Ishikawa (cell line): ENCODE data around the gene ATP5IF1.

ENCODE experiments used
- CEBPB ChIP-seq: IDR thresholded peaks from 2 replicates; pipeline ENCODE4 v1.6.1; 2012
- CREB1 ChIP-seq: IDR thresholded peaks from 2 replicates; pipeline ENCODE4 v1.6.1; 2012; ENCODE audit warnings: low read depth
- EGR1 ChIP-seq: IDR thresholded peaks from 2 replicates; pipeline ENCODE4 v1.6.1; 2012
- EP300 ChIP-seq: IDR thresholded peaks from 2 replicates; pipeline ENCODE4 v1.6.1; 2012; ENCODE audit warnings: borderline replicate concordance
- FOXM1 ChIP-seq: IDR thresholded peaks from 2 replicates; pipeline ENCODE4 v1.6.1; 2012; ENCODE audit warnings: low read depth, borderline replicate concordance
- MAX ChIP-seq: IDR thresholded peaks from 2 replicates; pipeline ENCODE4 v1.6.1; 2012
- NFIC ChIP-seq: IDR thresholded peaks from 2 replicates; pipeline ENCODE4 v1.6.1; 2012
- RAD21 ChIP-seq: IDR thresholded peaks from 2 replicates; pipeline ENCODE4 v1.6.1; 2012; ENCODE audit warnings: low read depth
- REST ChIP-seq: IDR thresholded peaks from 2 replicates; pipeline ENCODE4 v1.6.1; 2012; ENCODE audit warnings: low read depth, mild to moderate bottlenecking
- TAF1 ChIP-seq: IDR thresholded peaks from 2 replicates; pipeline ENCODE4 v1.6.1; 2012; ENCODE audit warnings: low read depth, mild to moderate bottlenecking
- TCF12 ChIP-seq: IDR thresholded peaks from 2 replicates; pipeline ENCODE4 v1.6.1; 2012; ENCODE audit warnings: low read depth
- TEAD4 ChIP-seq: IDR thresholded peaks from 2 replicates; pipeline ENCODE4 v1.6.1; 2012
- YY1 ChIP-seq: IDR thresholded peaks from 2 replicates; pipeline ENCODE4 v1.6.1; 2012; ENCODE audit warnings: low read depth
- ZBTB7A ChIP-seq: IDR thresholded peaks from 2 replicates; pipeline ENCODE4 v1.6.1; 2012; ENCODE audit warnings: low read depth
- TF ChIP-seq, protein P1 (sequence below): IDR thresholded peaks from 2 replicates; pipeline ENCODE4 v1.6.1; 2012

Gene ATP5IF1

DNA sequence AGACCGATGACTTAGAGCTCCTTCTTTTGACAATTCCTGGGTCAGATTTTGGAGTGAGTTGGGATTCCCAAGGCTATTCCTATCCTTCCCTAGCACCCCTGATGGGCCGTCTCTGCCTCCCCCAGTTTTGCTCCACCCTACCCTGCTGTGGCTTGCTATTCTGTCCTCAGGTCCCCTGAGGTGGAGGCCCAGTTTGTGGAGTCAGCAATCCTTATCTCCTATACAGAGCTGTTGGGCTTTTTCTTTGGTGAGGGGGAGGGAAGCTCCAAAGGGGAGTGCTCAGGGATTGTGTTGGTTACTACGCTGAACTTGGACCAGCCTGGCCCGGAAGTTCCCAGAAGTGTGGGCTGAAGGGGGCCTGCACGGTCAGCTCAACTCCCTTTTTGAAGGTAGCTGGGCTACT lies 31.0 kb downstream of the ATP5IF1 start:
- TF ChIP-seq TCF12 (no peak), TAF1 (no peak), YY1 (no peak), ZBTB7A (no peak), RAD21 (no peak)

DNA sequence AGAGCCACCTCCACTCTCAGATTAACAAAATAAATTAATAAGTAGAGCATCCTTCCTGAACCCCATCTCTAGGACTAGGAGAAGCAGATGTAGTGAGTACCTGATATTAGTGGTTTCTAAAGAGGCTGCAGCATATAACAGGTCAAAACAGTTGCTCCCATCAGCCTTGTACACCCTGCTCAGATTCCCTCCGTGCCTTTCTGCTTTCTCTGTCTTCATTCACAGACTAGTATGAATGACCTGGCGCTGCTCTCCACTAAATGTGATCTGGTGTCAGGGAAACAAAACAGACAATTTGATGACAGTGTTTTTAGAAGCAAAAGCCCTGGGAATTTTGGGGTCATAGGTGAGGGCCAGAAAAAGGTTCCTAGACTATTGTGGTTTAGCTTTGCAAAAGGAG lies 31.7 kb downstream of the ATP5IF1 start:
- TF ChIP-seq YY1 = no peak
- TF ChIP-seq ZBTB7A = no peak
- TF ChIP-seq RAD21 = no peak
- no peak for TF ChIP-seq TCF12
- TF ChIP-seq MAX = no peak
- no peak for TF ChIP-seq FOXM1
- TF ChIP-seq EGR1 = no peak
- TF ChIP-seq CEBPB = no peak
- TF ChIP-seq NFIC = no peak
- no peak for TF ChIP-seq TAF1
- TF ChIP-seq CREB1 = no peak
- no peak for TF ChIP-seq REST
- TF ChIP-seq, protein P1, sequence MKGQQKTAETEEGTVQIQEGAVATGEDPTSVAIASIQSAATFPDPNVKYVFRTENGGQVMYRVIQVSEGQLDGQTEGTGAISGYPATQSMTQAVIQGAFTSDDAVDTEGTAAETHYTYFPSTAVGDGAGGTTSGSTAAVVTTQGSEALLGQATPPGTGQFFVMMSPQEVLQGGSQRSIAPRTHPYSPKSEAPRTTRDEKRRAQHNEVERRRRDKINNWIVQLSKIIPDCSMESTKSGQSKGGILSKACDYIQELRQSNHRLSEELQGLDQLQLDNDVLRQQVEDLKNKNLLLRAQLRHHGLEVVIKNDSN = no peak
- no peak for TF ChIP-seq TEAD4
- TF ChIP-seq EP300 = no peak

DNA sequence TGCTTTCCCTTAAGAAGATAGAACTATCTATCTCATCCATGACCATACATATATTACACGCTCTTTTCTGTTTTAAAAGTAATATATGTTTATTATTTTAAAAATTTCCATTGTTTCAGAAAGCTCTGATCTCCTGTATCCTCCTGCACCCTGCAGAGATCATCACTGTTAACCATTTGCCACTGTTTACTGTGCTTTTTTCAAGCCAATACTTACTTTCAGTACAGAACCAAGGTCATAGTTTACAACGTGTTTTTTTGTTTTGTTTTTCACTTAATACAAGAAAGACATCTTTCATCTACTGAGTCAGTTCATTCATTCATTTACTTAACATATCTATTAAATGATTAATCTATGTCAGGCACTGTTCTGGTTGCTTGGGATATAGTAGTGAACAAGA lies 33.6 kb downstream of the ATP5IF1 start:
- TF ChIP-seq EGR1 (no peak), CEBPB (no peak), YY1 (no peak), TAF1 (no peak), FOXM1 (no peak), CREB1 (no peak), EP300 (no peak), MAX (no peak), NFIC (no peak), ZBTB7A (no peak), TEAD4 (no peak), TCF12 (no peak), RAD21 (no peak), REST (no peak)
- TF ChIP-seq, protein P1 = no peak

GRCh38 chr1:28272215-28272852 lies 36.4 kb downstream of the ATP5IF1 start:
- TF ChIP-seq RAD21 (no peak), NFIC (no peak), FOXM1 (no peak), CEBPB (no peak), MAX (no peak), REST (no peak), EGR1 (no peak), CREB1 (no peak), YY1 (no peak), TEAD4 (no peak), TCF12 (no peak), TAF1 (no peak), EP300 (no peak), ZBTB7A (no peak)
